NOMO-1 (cell line): Measurements from ENCODE around the gene SHCBP1L.

Experiments
- DNase-seq, 2 experiments: peaks; one replicate each; lab custom pipeline; 2025; ENCODE audit not compliant: unreplicated experiment in 2 of 2; lab: John Stamatoyannopoulos, UW

SHCBP1L gene

DNA sequence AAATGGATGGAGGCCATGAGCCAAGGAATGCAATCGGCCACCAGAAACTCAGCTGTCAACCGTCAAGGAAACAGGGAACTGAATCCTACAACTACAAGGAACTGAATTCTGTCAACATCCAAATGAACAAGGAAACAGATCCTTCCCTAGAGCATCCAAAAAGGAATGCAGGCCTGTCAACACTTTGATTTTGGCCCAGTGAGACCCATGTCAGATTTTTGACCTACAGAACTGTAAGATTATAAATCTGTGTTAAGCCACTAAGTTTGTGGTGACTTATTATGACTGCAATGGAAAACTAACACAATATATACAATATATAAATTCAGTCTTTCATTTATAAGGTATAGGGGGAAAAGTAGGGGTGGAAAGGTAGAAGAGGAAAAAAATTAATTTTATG, 55.3 kb downstream of the SHCBP1L start:
- no peak for DNase-seq

DNA sequence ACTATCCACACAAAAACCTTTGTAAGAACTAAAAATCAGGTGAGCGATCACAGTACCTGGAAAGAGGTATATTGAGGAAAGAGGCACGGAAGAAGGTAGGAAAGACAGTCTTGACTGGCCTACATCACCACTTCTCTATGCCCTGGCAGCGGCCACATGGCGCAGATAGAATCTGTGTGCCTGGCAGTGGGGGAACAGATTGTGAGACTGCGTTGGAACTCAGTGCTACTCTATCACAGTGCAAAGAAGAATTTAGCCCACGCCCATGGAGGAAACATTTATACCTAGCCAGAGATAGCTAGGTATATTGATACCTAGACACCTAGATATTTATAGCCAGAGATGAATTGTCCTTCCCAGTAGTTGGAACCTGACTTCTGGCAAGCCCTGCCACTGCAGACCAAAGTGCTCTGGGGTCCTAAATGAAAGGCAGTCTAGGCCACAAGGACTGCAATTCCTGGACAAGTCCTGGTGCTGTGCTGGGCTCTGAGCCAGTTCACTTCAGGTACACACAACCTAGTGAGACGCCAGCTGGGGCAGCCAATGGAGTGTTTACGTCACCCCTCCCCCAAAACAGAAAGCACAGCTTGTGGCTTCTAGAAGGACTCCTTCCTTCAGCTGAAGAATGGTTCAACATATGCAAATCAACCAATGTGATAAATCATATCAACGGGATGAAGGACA, 61.9 kb downstream of the SHCBP1L start:
- no peak for DNase-seq

DNA sequence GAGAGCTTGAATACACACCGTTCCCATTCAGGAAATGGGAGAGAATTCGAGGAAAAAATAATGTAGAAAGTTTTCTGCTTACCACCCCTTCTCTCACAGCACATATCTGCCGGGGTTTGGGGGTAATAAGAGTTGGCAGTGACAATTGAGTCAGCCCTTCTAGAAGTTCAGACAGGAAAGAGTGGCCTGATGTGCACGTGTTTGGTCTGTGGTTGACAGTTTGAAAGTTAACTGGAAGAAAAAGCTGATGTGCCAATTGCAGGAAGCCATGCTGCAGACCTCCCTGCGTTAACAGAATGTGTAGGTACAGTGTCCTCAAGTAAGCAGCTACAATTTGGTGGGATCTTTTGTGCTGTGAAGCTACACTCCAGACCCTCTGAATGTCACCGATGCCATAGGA, 63.0 kb downstream of the SHCBP1L start:
- peak; percentile 41 to 49 for DNase-seq

- no peak for DNase-seq
Observed at GRCh38 chr1:182888736-182889531, 64.0 kb downstream of the SHCBP1L start.

DNA sequence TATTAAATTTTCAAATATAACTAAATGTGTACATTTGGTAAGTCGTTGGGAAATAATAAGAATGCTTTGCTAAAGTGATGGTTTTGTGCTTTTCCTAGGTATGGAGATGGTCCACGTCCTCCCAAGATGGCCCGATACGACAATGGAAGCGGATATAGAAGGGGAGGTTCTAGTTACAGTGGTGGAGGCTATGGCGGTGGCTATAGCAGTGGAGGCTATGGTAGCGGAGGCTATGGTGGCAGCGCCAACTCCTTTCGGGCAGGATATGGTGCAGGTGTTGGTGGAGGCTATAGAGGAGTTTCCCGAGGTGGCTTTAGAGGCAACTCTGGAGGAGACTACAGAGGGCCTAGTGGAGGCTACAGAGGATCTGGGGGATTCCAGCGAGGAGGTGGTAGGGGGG, 66.0 kb downstream of the SHCBP1L start:
- no peak for DNase-seq

DNA sequence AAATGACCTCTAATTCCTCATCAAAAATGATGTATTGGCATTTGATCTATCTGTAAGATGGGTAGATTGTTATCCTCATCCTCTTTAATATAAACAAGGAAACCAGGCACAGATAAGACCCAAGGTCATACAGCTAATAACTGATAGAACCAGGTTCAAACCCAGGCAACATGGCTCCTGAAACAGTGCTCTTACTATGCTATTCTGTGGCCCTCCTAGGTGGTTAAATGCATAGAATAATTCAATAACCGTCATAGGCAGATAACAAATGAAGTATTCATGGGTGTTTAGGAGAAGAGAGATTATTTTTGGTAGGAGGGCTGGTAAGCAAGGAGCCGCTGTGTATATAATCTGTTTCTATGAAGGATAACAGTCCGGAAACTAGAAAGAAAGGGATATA, 67.4 kb downstream of the SHCBP1L start:
- DNase-seq, result no peak

- DNase-seq, result no peak
Observed at GRCh38 chr1:182884872-182885271, 68.1 kb downstream of the SHCBP1L start.

DNA sequence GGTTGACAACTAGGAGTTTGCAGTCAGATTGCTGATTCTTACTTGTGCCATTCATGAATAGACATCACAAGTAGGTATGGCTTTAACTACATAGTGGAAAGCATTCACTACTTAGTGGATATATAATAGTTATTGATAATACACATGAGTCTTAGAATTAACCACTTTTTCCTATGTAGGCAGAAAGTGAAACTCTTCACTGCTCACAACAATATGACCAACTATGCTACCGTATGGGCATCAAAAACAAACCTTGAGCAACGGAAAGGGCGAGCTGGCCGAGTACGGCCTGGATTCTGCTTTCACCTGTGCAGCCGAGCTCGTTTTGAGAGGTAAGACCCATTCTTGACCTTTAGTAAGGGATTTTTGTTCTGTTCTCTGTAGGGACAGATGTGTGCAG, 75.1 kb downstream of the SHCBP1L start:
- no peak for DNase-seq

GRCh38 chr1:182877331-182877730, 75.6 kb downstream of the SHCBP1L start:
- no peak for DNase-seq

DNA sequence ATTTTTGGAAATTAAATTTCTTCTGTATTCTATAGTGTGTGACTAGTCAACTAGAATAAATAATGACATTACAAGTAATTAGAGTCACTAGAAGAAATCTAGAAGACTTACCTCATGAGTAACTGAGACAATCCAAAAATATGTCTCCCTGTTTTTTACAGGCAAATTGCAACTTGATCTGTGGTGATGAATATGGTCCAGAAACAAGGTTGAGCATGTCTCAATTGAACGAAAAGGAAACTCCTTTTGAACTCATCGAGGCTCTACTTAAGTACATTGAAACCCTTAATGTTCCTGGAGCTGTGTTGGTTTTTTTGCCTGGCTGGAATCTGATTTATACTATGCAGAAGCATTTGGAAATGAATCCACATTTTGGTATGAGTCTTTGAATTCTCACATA, 77.1 kb downstream of the SHCBP1L start:
- DNase-seq, result no peak

DNA sequence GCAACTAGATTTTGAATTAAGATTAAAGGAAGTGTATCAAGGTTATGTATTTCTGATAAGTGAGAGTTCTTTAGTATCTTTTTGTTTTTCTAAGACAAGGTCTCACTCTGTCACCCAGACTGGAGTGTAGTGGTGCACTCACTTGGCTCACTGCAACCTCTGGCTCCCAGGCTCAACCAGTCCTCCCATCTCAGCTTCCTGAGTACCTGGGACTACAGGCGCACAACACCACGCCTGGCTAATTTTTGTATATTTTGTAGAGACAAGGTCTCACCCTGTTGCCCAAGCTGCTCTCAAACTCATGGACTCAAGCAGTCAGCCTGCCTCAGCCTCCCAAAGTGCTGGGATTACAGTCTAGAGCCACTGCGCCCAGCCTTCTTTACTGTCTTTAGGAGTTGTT, 80.1 kb downstream of the SHCBP1L start:
- DNase-seq, result no peak

- DNase-seq, result no peak
Observed at GRCh38 chr1:182869241-182869666, 83.7 kb downstream of the SHCBP1L start.

DNA sequence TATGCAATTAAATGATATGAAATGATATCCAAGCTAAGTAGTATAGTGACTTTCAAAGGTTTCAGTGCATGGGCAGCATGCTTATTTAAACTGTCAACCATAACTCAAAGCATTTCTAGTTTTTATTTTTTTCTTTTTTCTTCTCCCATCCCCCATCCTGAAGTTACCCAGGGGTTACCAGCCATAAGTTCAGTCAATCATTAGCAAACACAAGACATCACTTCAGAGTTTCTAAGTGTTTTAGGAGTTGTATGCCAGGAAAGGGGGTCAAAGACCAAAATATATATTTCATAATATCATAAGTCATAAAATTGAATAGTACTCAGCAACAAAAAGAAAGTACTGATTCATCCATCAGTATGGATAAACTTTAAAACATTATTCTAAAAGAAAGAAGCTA, 85.1 kb downstream of the SHCBP1L start:
- DNase-seq, result no peak

DNA sequence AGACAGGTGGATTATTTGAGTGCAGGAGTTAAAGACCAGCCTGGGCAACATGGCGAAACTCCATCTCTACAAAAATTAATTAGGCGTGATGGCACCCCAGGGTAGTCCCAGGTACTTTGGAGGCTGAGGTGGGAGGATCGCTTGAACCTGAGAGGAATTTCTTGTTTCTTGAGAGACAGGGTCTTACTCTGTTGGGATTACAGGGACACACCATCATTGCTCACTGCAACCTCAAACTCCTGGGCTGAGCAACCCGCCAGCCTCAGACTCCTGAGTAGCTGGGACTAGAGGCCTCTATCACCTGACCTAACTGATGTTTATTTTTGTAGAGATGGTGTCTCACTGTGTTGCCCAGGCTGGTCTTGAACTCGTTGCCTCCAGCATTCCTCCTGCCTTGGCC, 89.0 kb downstream of the SHCBP1L start:
- DNase-seq, result no peak

DNA sequence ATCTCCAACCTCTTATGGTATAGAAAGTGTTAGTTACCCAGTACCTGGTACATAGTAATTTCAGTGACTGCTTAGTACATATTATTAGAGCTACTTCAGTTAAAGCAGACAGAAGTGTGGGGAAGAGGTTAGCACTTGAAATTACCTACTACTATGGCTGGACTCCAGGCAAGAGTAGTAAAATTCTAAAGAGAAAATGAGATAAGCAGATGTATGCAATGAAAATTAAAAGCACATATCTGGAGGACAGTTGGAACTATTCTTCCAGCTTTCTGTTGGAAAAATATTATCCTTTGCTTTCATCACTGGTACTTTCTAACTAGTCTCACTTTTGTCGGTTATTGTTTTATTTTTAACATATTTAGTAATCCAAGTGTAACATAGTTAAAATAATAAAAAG, 90.1 kb downstream of the SHCBP1L start:
- DNase-seq, result no peak

GRCh38 chr1:182861994-182862393, 91.0 kb downstream of the SHCBP1L start:
- no peak for DNase-seq

- DNase-seq, result no peak
Observed at GRCh38 chr1:182860658-182861057, 92.3 kb downstream of the SHCBP1L start.

DNA sequence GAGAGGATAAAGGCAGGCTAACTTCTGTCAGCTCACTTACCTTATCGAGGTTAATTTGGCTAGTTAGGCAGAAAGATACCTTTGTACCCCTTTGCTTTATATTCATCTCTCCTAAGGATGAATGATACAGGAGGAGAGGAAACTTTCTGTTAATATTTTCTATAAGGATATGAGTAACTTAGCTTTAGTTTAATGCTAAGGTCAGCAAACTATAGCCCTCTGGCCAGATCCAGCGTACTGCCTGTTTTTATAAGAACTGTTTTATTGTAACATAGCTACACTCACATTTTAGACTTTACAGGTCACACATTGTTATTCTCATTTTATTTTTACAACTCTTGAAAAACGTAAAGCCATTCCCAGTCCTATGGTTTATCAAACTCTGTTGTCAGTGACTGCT, 95.8 kb downstream of the SHCBP1L start:
- DNase-seq, result no peak

DNA sequence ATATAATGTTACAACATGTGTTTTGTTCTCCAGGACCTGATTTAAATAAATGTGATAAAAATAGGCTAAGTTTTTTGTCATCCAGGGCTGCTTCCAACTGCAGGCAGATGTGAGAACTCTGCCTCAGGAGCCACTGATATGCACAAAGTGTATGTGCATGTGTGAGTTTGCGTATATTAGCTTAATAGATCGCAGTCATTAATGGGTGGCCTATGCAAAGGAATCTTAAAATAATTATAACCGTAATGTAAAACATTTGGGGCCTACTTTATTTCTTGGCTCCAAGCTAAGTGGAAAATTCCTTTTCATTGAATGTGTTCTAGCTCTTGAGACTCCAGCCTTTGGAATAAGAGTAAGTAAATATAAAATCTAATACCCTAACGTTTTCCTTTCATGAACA, 97.1 kb downstream of the SHCBP1L start:
- no peak for DNase-seq

- no peak for DNase-seq
Observed at GRCh38 chr1:182851825-182852224, 101.1 kb downstream of the SHCBP1L start.

DNA sequence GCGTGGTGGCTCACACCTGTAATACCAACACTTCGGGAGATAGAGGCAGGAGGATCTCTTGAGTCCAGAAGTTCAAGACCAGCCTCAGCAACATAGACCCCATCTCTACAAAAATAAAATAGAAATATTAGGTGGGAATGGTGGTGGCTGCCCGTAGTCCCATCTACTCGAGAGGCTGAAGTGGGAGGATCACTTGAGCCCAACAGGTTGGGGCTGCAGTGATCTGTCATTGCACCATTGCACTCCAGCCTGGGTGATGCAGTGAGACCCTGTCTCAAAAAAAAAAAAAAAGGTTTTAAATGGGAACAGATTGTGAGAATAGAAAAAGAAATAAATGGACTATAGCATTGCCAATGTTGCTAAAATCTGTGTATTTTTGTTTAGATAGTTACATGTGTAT, 102.6 kb downstream of the SHCBP1L start:
- no peak for DNase-seq
